GM19099 (cell line): ENCODE measurements around the gene C3orf70.

Experiments
- POLR2A ChIP-seq: IDR thresholded peaks from 3 replicates; pipeline ENCODE4 v1.6.1; 2011; ENCODE audit warnings: low read depth; ENCODE audit not compliant: insufficient read length; ENCODE audit errors: extremely low read depth

The C3orf70 gene

GRCh38 chr3:185120126-185120525 is 32.7 kb downstream of the C3orf70 start:
- no peak for TF ChIP-seq POLR2A

GRCh38 chr3:185115371-185115770 is 37.5 kb downstream of the C3orf70 start:
- no peak for TF ChIP-seq POLR2A

- TF ChIP-seq POLR2A, result no peak
Measured at GRCh38 chr3:185114756-185115155, 38.1 kb downstream of the C3orf70 start.

GRCh38 chr3:185112186-185112585 is 40.7 kb downstream of the C3orf70 start:
- TF ChIP-seq POLR2A, result no peak

- no peak for TF ChIP-seq POLR2A
Measured at GRCh38 chr3:185103359-185104127, 49.3 kb downstream of the C3orf70 start.

GRCh38 chr3:185094697-185095096 is 58.2 kb downstream of the C3orf70 start:
- no peak for TF ChIP-seq POLR2A

- no peak for TF ChIP-seq POLR2A
Measured at GRCh38 chr3:185093116-185093515, 59.7 kb downstream of the C3orf70 start.

- TF ChIP-seq POLR2A, result no peak
Measured at GRCh38 chr3:185090811-185091210, 62.0 kb downstream of the C3orf70 start.

- TF ChIP-seq POLR2A, result no peak
Measured at GRCh38 chr3:185089751-185090150, 63.1 kb downstream of the C3orf70 start.

GRCh38 chr3:185089343-185089742 is 63.5 kb downstream of the C3orf70 start:
- no peak for TF ChIP-seq POLR2A

- TF ChIP-seq POLR2A, result no peak
Measured at GRCh38 chr3:185087419-185087818, 65.4 kb downstream of the C3orf70 start.

GRCh38 chr3:185084901-185085300 is 68.0 kb downstream of the C3orf70 start:
- no peak for TF ChIP-seq POLR2A

- TF ChIP-seq POLR2A, result no peak
Measured at GRCh38 chr3:185084402-185084801, 68.5 kb downstream of the C3orf70 start.

GRCh38 chr3:185082829-185083228 is 70.0 kb downstream of the C3orf70 start:
- no peak for TF ChIP-seq POLR2A

- TF ChIP-seq POLR2A, result no peak
Measured at GRCh38 chr3:185082149-185082548, 70.7 kb downstream of the C3orf70 start.

- TF ChIP-seq POLR2A, result no peak
Measured at GRCh38 chr3:185081521-185081920, 71.3 kb downstream of the C3orf70 start.

GRCh38 chr3:185079625-185080024 is 73.2 kb downstream of the C3orf70 start:
- TF ChIP-seq POLR2A, result no peak
